Measurements from ENCODE around the gene CCDC121. TPM values are rescaled to one million over a fixed set of nuclear protein-coding genes. Genes with fewer than 3 reads are reported as not detected.

CCDC121 gene
- total and polyA plus RNA-seq, 10 of the 15 experiments (the other 5 are each of a cell fraction or from before 2014, with no cell fraction given): 0.34 to 1.2 (median 0.63) TPM

DNA sequence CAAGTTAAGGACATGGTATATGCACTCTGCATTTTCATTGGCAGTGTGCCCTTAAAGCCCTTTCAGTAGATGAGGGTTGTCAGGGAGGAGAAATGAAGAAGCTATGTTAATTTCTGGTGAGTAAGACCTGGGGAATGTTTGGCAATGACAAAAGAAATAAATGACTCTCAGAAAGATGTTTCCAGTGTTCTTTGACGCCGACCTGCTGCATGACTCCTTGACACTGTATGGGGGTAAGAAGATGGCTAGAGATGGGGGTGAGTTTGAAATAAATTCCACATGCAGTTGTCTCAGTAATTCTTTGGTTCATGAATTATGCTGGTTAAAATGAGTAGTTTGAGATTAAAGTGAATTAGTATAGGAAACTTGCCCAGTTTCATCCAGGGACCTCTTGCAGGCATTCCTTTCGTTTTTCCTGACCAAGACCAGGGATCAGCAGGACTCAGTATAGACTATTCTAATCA lies 5.9 kb downstream of the CCDC121 start (continued):
- TF ChIP-seq ESRRA (IDR thresholded peaks at IDR 0.05; ENCODE audit: low read length) (no peak), FOXM1 (IDR thresholded peaks at IDR 0.05; ENCODE audit: low read depth, low read length) (no peak), BHLHE40 (IDR thresholded peaks at IDR 0.05; ENCODE audit: borderline replicate concordance in 1 of 2, low read depth in 2 of 2, low read length in 1 of 2) (no peak), CHD1 (IDR thresholded peaks at IDR 0.05; ENCODE audit: low read depth, low read length) (no peak)

DNA sequence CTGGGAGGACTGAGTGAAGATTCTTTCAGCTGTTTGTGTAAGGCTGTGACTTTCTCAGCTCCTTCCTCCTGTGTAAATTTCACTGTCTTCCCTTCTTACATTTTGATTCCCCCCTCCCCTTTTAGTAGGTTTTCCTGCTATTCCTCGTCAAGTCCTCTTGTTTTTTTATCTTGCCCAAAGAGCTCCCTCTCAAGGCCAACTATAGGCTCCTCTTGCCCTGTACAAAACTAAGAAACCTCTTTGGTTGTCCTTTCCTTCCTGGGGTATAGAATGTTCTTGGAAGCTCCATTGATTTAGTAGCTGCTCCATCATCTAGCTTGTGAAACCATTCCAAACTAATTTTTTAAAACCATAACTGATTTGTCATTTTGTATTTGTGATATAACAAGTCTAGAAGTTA lies 7.3 kb downstream of the CCDC121 start:
- Histone ChIP-seq H3K9me3 (replicated peaks; ENCODE audit: control insufficient read depth, insufficient read depth, low read length) (no peaks in the 10 kb centered on the region), H3K4me1 (ENCODE audit: control insufficient read depth, insufficient read depth, low read length) (no peaks in the 10 kb centered on the region; the same call in 1 of the 2 replicates), H3K4me2 (ENCODE audit: control insufficient read depth, insufficient read depth) (no peak overlapping the region), H3K79me2 (ENCODE audit: control insufficient read depth, insufficient read depth, low read length) (no peaks in the 10 kb centered on the region), H2AFZ (ENCODE audit: control insufficient read depth, low read depth, low read length) (no peak overlapping the region), H3K9ac (ENCODE audit: control insufficient read depth, insufficient read depth, low read length) (no peak overlapping the region), H3K4me3 (no peak overlapping the region), H3K36me3 (ENCODE audit: control insufficient read depth in 2 of 2, insufficient read depth in 2 of 2, low read length in 1 of 2) (peaks cover 6 to 39% of the 10 kb centered on the region in 2 experiments; a peak in 3 of 4 replicates), H3K27me3 (replicated peaks in 1 of 2; ENCODE audit: control insufficient read depth in 2 of 2, insufficient read depth in 2 of 2, low read length in 1 of 2) (no peaks in the 10 kb centered on the region), H3K27ac (ENCODE audit: control insufficient read depth, insufficient read depth) (no peak overlapping the region), H4K20me1 (ENCODE audit: control insufficient read depth, insufficient read depth) (no peaks in the 10 kb centered on the region)
- ChIA-PET RAD21 (ENCODE audit: unreplicated experiment) (no interaction called here), CTCF (interaction anchor here (0.7 kb wide), 1 partner anchor 62 kb away, joined by 4 read pairs; no protein-coding TSS in a partner anchor), POLR2A (interaction anchor here (1.2 kb wide), 1 partner anchor 36 kb away, joined by 3 read pairs; no protein-coding TSS in a partner anchor), SMC1A (ENCODE audit: uncharacterized antibody, unreplicated experiment) (interaction anchor here (1.3 kb wide), 1 partner anchor 55 kb away, joined by 3 read pairs; no protein-coding TSS in a partner anchor)
- FAIRE-seq (no peak), ATAC-seq (no peak), DNase-seq (ENCODE audit: low read depth, low spot score) (no peak)
- WGBS (ENCODE audit: insufficient coverage, insufficient replicate concordance, low lambda C conversion rate, missing lambda C conversion rate): 100% methylated on average over 1 of the region's 1 CpG
- intact Hi-C loops (cut with micrococcal nuclease; ENCODE audit: unreplicated experiment) (no loop called here), in situ Hi-C loops (cut with MboI) (no loop called here)
- TF ChIP-seq CHD2 (IDR thresholded peaks at IDR 0.05; ENCODE audit: borderline replicate concordance, low read depth, low read length) (no peak), ZSCAN29 (IDR thresholded peaks at IDR 0.05) (no peak), MYB (IDR thresholded peaks at IDR 0.05; ENCODE audit: borderline replicate concordance, low read depth, low read length) (no peak), RAD21 (IDR thresholded peaks at IDR 0.05; ENCODE audit: insufficient read depth, low read depth, low read length) (no peak), EGR1 (IDR thresholded peaks at IDR 0.05; ENCODE audit: borderline replicate concordance in 1 of 2, low read depth in 2 of 2, low read length in 2 of 2) (no peak), NR2F1 (conservative IDR thresholded peaks at IDR 0.05) (no peak), BRCA1 (IDR thresholded peaks at IDR 0.05; ENCODE audit: low read depth, low read length) (no peak), IKZF2 (IDR thresholded peaks at IDR 0.05) (no peak)
- TF ChIP-seq, protein P1, sequence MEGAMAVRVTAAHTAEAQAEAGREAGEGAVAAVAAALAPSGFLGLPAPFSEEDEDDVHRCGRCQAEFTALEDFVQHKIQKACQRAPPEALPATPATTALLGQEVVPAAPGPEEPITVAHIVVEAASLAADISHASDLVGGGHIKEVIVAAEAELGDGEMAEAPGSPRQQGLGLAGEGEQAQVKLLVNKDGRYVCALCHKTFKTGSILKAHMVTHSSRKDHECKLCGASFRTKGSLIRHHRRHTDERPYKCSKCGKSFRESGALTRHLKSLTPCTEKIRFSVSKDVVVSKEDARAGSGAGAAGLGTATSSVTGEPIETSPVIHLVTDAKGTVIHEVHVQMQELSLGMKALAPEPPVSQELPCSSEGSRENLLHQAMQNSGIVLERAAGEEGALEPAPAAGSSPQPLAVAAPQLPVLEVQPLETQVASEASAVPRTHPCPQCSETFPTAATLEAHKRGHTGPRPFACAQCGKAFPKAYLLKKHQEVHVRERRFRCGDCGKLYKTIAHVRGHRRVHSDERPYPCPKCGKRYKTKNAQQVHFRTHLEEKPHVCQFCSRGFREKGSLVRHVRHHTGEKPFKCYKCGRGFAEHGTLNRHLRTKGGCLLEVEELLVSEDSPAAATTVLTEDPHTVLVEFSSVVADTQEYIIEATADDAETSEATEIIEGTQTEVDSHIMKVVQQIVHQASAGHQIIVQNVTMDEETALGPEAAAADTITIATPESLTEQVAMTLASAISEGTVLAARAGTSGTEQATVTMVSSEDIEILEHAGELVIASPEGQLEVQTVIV (IDR thresholded peaks at IDR 0.05; ENCODE audit: borderline replicate concordance, partially characterized antibody): no peak
- BruUV-seq (replicated peaks): no TSS peak

Data from GM12878 (cell line).